Right hindlimb (tissue), 1 donor: ENCODE measurements around the gene SLC6A11.

Source experiments
- DNase-seq: peaks from one replicate; pipeline ENCODE4 v3.0.0-alpha.2; 2018

Gene SLC6A11

GRCh38 chr3:10845001-10845761 lies 29.2 kb downstream of the SLC6A11 start:
- DNase-seq = no peak

DNA sequence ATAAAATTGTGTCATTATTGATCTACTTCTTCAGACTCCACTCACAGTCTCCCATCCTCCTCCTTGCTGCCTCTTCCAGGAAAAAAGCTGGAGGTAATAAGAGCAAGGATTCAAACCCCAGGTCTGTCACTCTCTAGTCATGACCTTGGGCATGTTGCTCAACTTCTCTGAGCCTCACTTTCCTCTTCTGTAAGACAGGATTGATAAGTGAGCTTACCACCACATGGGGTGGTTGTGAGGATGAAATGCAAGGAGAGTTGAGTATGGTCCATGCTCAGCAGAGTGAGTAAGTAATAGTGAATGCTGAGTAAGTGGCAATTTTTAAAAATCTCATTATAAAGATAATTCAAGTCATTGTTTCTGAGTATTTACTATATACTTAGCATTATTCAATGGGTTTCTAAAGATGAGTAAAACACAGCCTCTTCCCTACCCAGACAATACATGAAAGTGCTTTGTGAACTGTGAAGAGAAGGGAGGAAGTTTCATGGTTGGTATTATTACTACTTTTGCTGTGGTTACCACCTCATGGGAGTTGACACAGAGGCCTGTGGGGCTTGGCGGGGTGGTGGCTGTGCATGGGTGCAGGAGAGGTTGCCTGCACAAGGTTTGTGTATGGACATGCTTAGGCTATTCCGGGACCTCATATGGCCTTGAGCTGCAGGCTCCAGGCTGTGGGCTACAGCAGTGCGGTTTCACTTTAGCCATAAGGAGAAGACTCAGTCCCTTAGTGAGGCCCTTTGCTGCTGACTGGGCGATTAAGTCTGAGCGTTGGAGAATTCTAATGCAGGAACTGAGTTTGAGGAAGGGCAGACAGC lies 30.0 kb downstream of the SLC6A11 start:
- DNase-seq = no peak

- no peak for DNase-seq
These were observed 30.6 kb downstream of the SLC6A11 start for GRCh38 chr3:10846657-10846975.

DNA sequence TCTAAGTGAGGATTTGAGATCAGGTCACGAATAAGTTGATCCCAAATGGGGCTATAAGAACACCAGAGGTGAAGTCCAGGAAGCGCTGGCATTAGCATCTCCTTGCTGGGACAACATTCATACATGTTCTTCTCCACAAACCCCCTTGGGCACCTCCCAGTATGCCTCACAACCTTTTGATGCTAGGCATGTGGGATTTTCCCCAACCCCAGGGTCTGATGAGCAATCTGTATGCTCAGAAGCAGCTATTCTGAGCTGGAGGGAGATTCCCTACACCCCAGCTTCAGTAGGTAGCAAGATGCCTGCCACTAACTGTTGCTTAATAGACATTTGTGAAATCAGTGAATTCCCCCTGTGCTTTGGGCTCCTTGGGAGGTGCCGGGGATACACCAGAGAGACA lies 32.2 kb downstream of the SLC6A11 start:
- DNase-seq = no peak

GRCh38 chr3:10852066-10852808 lies 36.2 kb downstream of the SLC6A11 start:
- DNase-seq = no peak

DNA sequence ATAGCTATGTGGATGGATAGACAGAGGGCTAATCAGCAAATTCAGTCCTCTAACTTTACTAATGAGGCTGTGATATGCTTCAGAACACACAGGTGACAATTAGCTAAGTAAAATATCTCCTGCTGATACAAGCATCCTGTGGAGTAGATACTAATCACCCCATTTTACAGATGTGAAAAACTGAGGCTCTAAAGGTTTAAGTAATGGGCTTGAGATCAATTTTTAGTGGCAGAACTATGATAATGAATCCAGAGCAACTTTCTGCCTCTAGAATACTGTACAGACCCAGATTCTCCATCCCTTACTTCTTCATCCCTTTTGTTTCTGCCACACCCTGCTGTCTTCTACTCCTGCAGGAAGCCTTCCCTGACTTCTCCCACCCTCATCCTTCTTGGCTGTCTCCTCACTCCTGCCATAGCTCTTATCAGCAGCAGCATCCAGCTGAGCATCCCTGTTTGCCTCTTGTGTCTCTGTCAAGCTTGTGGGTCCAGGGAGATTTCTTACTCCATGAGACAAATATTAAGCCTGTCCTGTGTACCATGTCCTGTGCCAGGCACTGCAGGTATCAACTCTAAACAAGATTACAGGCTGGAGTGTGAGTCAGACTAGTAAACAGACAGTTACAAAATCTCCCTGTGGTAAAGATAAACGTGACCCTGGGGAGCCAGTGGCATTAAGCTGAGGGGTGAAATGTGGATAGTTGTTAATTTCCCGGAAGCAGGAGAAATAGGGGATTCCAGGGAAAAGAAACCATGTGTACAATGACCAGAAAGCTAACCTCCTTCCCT lies 39.2 kb downstream of the SLC6A11 start:
- no peak for DNase-seq

- no peak for DNase-seq
These were observed 40.0 kb downstream of the SLC6A11 start for GRCh38 chr3:10855871-10856662.

DNA sequence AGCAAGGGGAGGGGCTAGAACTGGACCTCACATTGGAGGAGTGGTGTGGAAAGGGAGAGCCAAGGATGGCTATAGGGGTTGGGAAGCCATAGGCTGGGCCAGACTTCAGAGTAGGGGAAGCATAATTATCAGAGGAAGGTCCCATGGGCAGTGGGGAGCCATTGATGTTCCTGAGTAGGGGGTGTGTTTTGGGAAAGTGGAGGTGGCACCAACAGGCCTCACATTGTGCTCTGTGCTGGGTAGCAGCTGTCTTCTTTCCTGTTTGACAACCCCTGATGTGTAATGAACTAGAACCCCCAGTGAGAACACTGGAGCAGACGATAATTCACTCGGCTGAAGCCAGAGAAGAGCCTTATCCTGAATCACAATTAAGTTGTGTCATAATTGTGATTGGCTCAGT lies 41.2 kb downstream of the SLC6A11 start:
- DNase-seq = no peak

- no peak for DNase-seq
These were observed 42.1 kb downstream of the SLC6A11 start for GRCh38 chr3:10858091-10858490.

GRCh38 chr3:10867384-10867783 lies 51.4 kb downstream of the SLC6A11 start:
- no peak for DNase-seq

DNA sequence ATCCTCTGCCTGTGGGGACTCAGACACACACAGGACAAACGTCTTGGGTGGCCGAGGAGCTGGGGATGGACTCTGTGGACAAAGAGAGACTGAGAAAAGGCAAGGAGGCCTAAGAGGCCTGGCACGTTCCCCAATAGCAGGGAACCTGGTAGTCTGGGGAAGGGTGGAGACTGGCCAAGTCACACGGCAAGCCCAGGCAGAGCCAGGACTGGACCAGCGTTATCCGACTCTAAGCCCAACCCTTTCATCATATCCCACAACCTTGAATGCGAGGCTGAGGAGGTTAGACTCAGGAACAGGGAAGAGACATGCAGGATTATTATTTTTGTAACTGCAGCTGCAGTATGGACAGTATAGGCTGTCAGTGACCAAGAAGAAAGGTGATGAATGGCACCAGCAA lies 53.4 kb downstream of the SLC6A11 start:
- no peak for DNase-seq

DNA sequence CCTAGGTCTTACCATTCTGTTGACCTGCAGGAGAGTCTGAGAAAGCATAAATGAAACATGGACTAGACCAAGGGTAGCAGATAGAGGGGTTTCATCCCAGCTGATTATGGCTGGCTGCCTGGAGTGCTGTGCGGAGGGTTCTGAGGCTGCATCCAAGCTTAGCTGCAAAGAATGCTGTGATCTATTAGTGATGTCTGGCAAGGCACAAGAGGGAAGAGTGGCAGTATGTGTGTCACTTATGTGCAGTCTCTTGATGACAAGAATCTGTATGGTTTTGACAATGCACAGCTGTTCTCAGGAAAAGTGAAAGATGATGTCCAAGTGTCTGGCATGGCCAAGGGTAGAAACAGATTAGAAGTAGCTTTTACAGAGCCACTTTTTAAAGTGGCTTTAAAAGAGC lies 54.3 kb downstream of the SLC6A11 start:
- DNase-seq = no peak

DNA sequence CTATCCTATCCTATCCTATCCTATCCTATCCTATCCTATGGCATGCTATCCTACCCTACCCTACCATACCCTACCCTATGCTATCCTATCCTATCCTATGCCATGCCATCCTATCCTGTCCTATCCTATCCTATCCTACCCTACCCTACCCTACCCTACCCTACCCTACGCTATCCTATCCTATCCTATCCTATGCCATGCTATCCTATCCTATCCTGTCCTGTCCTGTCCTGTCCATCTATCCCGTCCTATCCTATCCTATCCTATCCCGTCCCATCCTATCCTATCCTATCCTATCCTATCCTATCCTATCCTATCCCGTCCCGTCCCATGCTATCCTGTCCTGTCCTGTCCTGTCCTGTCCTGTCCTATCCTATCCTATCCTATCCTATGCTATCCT lies 57.4 kb downstream of the SLC6A11 start:
- DNase-seq = no peak

- no peak for DNase-seq
These were observed 59.9 kb downstream of the SLC6A11 start for GRCh38 chr3:10875914-10876313.

- DNase-seq = no peak
These were observed 60.6 kb downstream of the SLC6A11 start for GRCh38 chr3:10876661-10877060.

DNA sequence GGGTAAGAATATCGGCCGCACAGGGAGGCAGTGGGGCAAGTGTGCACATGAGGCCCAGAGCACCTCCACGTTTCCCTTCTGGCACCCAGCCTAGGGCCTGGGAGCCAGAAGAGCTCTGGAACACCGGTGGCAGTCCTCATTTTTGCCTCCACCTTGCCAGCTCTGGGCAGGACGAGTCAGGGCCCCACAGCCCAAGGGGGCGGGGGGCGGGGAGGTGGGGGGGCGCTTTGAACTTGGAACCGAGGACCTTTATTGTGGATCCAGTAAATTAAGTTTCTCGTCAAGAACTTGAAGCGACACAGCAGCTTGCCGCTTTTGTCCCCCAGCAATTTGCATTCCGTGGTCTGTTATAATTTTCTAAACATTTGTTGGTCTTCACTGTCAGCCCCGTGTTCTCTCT lies 66.8 kb downstream of the SLC6A11 start:
- no peak for DNase-seq

GRCh38 chr3:10883478-10884234 lies 67.6 kb downstream of the SLC6A11 start:
- DNase-seq = no peak

DNA sequence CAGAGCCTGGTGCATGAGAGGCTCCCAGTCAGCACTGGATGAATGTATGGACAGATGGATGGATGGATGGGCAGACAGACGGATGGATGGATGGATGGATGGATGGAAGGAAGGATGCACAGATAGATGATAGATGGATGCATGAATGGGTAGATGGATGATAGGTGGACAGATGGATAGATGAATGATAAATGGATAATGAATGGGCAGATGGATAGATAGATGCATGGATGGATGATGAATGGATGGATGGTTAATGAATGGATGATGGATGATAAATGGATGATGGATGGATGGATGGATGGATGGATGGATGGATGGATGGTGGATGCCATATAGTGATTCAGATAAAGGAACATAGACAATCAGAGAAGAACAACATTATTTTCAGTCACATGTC lies 71.0 kb downstream of the SLC6A11 start:
- DNase-seq = no peak

DNA sequence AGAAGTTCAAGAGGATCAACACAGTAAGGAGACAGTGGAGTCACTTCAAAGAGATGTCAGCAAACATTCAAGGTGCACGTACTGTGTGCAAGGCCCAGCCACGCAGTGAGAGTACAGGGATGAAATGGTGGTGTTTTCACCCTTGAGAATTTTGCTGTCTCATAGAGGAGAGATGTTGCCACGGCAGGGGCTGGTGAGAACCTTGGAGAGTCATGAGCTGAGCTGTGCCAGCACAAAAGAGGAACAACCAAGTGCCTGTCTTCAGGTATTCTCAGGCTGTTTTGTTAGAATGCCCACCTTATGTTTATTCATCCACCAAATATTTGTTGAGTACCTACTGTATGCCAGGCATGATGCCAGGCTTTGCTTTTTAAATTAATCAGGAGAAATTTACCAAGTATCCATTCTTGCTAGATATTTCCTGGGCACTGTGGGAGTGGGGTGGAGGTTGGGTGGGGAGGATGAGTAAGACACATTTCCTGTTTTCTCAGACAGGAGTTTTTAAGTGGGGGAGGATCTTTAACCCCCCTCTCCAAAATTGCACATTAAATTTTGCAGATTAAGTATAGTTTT lies 72.6 kb downstream of the SLC6A11 start:
- no peak for DNase-seq

GRCh38 chr3:10889206-10889960 lies 73.4 kb downstream of the SLC6A11 start:
- DNase-seq = no peak
